ENCODE data around the gene PRR15.

- TF ChIP-seq POLR2A (IDR thresholded peaks at IDR 0.05) (no peak), CTCF (IDR thresholded peaks at IDR 0.05) (no peak), POLR2AphosphoS5 (IDR thresholded peaks at IDR 0.05) (no peak)
These were observed 24.2 kb upstream of the PRR15 start for GRCh38 chr7:29539471-29539870.

All from breast epithelium (tissue), 3 donors.